Sigmoid colon (tissue), 4 donors: ENCODE data around the gene MST1.

Experiments used
- EP300 ChIP-seq, 4 donors: sonication (generic); formaldehyde crosslinking; IDR thresholded peaks; one replicate each; pipeline ENCODE4 v1.6.1; 2017; ENCODE audit warnings: antibody characterized with exemption in 4 of 4
- POLR2A ChIP-seq, 2 donors: fragments of 450-650 bp; IDR thresholded peaks; one replicate each; pipeline ENCODE4 v1.6.1; 2016; ENCODE audit warnings: antibody characterized with exemption in 2 of 2, mild to moderate bottlenecking in 2 of 2, moderate library complexity in 2 of 2
- POLR2AphosphoS5 ChIP-seq, 4 donors: sonication (generic); formaldehyde crosslinking; IDR thresholded peaks; one replicate each; pipeline ENCODE4 v1.6.1; 2017; ENCODE audit warnings: antibody characterized with exemption in 4 of 4
- TF ChIP-seq, protein P1 (sequence below), 4 experiments: fragments of 450-650 bp in 3 of 4; fragments of 200-600 bp in 1 of 4; IDR thresholded peaks; one replicate each; pipeline ENCODE4 v1.5.1; 2016 to 2019; ENCODE audit warnings: antibody characterized with exemption in 4 of 4, mild to moderate bottlenecking in 3 of 4, moderate library complexity in 2 of 4

DNA sequence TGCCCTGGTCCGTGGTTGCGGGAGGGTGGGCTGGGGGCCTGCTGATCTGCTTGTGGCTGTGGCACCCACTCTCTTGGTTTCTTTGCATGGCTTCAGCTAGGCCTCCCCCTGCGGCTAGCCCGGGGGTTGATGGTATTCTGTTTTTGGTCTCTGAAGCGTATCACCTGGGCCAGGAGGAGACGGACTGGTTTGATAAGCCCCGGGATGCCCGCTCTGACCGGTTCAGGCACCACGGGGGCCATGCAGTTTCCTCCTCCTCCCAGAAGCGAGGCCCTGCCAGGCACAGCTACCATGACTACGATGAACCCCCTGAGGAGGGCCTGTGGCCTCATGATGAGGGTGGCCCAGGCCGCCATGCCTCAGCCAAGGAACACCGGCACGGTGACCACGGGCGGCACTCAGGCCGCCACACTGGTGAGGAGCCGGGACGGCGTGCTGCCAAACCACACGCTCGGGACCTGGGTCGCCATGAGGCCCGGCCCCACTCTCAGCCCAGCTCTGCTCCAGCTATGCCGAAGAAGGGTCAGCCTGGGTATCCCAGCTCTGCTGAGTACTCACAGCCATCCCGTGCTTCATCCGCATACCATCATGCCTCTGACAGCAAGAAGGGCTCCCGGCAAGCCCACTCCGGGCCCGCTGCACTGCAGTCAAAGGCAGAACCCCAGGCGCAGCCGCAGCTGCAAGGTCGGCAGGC lies 26.4 kb downstream of the MST1 start:
- TF ChIP-seq, protein P1, sequence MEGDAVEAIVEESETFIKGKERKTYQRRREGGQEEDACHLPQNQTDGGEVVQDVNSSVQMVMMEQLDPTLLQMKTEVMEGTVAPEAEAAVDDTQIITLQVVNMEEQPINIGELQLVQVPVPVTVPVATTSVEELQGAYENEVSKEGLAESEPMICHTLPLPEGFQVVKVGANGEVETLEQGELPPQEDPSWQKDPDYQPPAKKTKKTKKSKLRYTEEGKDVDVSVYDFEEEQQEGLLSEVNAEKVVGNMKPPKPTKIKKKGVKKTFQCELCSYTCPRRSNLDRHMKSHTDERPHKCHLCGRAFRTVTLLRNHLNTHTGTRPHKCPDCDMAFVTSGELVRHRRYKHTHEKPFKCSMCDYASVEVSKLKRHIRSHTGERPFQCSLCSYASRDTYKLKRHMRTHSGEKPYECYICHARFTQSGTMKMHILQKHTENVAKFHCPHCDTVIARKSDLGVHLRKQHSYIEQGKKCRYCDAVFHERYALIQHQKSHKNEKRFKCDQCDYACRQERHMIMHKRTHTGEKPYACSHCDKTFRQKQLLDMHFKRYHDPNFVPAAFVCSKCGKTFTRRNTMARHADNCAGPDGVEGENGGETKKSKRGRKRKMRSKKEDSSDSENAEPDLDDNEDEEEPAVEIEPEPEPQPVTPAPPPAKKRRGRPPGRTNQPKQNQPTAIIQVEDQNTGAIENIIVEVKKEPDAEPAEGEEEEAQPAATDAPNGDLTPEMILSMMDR (IDR thresholded peaks at IDR 0.05): no peak
- TF ChIP-seq POLR2A (IDR thresholded peaks at IDR 0.05) (no peak), POLR2AphosphoS5 (IDR thresholded peaks at IDR 0.05) (no peak), EP300 (IDR thresholded peaks at IDR 0.05) (no peak)
